GM12864 (cell line): Measurements from ENCODE around the gene ANXA6.

Source experiments
- DNase-seq: peaks from one replicate; pipeline ENCODE4 v3.0.0-alpha.2; 2011; ENCODE audit warnings: low read depth
- H3K4me3 ChIP-seq: 2 replicates; pipeline ENCODE4 v1.5.1; 2011; ENCODE audit warnings: mild to moderate bottlenecking, low read depth, low read length, control low read depth
- CTCF ChIP-seq: IDR thresholded peaks from 2 replicates; pipeline ENCODE4 v1.5.1; 2011; ENCODE audit warnings: low read depth, mild to moderate bottlenecking, moderate library complexity, low read length, control low read depth, inconsistent platforms; ENCODE audit errors: missing control alignments

The ANXA6 gene

DNA sequence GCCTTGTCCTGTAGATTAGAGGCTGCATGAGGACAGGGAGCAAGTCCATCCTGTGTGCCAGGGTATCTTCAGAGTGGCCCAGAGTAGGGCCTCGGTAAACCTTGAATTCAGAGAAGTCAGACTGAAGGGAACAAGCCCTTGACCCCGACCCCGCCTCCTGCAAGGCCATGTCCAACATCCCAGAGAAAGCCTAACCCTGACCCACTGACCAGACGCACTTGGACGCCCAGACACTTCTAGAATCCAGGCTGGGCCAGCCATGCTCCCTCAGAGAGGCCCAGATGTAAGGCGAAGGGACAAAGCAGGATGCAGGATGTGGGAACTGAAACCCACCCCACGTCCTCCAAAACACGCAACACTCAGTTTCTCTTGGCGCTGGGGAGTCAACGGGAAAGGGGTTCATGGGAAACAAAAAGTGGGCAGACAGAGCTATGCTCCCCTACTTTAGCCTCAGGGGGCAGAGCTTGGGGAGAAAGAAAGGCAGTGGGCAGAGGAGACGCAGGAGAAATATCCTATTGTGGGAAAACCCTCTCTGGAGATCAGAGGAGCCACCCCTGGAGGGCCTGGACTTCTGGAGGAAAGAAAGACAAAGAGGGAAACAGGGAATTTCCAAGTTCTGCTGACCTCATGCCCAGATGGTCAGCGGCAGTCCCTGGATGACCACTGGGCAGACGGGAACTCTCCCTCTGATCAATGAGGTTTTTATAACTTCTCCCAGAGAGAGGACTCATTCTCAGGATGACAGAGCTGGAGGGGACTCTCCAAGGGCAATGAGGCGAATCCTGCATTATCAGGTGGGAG lies 89.7 kb downstream of the ANXA6 start:
- DNase-seq: no peak
- TF ChIP-seq CTCF: no peak
- H3K4me3 ChIP-seq: no peak overlapping the region

DNA sequence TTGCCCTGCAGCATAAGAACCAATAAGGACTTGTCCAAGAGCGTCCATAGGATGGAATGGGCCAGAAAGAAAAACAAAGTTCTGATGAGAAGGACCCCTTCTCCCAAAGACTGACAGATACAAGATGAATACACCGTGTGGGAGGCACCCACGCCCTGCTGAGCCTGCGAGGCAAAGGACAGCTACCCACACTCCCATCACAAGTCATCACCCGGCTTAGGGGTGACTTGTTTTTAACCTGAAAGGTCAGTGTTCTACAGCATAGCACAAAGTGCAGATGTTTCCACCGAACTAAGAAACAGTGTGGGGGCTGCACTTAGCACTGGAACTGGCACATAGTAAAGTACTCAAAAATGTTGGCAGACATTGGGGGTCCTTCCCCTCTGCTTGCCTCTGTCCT lies 90.7 kb downstream of the ANXA6 start:
- no peak overlapping the region for H3K4me3 ChIP-seq
- no peak for TF ChIP-seq CTCF
- no peak for DNase-seq

- no peak overlapping the region for H3K4me3 ChIP-seq
- DNase-seq: no peak
- TF ChIP-seq CTCF: no peak
Measured at GRCh38 chr5:151065609-151066008, 92.0 kb downstream of the ANXA6 start.

DNA sequence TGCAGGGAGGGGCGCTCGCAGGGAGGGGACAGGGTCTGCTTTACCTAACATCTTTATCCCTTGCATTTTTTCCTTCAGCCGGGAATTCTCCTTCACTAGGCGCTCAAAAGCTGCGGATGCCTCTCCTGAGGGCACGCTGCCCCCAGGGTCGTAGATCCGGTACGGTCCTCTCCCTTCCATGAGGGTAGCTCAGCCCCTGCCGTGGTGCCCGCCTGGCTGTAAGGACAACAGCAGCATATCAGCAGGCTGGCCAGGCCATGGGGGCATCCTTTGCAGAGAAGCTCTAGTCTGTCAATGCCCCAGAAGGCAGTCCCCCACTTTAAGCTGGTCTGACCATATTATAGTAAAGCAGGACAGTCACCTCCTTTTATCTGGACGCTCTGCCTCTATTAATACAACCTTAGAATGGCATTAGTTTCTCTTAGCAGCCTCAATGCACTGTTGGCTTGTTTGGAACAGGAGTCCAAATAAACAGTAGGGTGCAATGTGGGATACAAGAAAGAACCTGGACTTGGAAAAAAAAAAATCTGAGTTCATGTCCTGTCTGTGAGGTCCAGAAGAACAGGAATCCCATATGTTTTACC lies 92.6 kb downstream of the ANXA6 start:
- no peak for DNase-seq

GRCh38 chr5:151063142-151063989 lies 94.2 kb downstream of the ANXA6 start:
- DNase-seq: no peak
- H3K4me3 ChIP-seq: no peak overlapping the region
- TF ChIP-seq CTCF: no peak

More for the DNA sequence above, 92.6 kb downstream of the ANXA6 start:
- H3K4me3 ChIP-seq: no peak overlapping the region
- no peak for TF ChIP-seq CTCF

GRCh38 chr5:151062405-151063141 lies 95.0 kb downstream of the ANXA6 start:
- H3K4me3 ChIP-seq: no peak overlapping the region
- no peak for TF ChIP-seq CTCF
- no peak for DNase-seq
